Measurements from ENCODE around the gene TBC1D13.
"Not testable (repeated sequence)": the region's sequence is repeated elsewhere in the genome, so short reads cannot be mapped to it uniquely, and the experiment has no call there.

TBC1D13 gene

GRCh38 chr9:128786681-128787601, at the start of gene TBC1D13:
Gene TBC1D13, plus strand, starts transcription at chr9:128787253. Its CDS starts 101 bp downstream, at chr9:128787354.
- DNase-seq, result peak; percentile 72 to 88 (median 77)

GRCh38 chr9:128742401-128742800, 44.7 kb upstream of the TBC1D13 start:
- DNase-seq, result no peak

- DNase-seq, result no peak
Observed at GRCh38 chr9:128743421-128743820, 43.6 kb upstream of the TBC1D13 start.

- no peak for DNase-seq
Observed at GRCh38 chr9:128747241-128747640, 39.8 kb upstream of the TBC1D13 start.

- no peak for DNase-seq
Observed at GRCh38 chr9:128750926-128751595, 36.0 kb upstream of the TBC1D13 start.

- no peak for DNase-seq
Observed at GRCh38 chr9:128753627-128754026, 33.4 kb upstream of the TBC1D13 start.

GRCh38 chr9:128757602-128758001, 29.5 kb upstream of the TBC1D13 start:
- no peak for DNase-seq

GRCh38 chr9:128762671-128763449, 24.2 kb upstream of the TBC1D13 start:
- DNase-seq, result no peak

- DNase-seq, result no peak
Observed at GRCh38 chr9:128764361-128764760, 22.7 kb upstream of the TBC1D13 start.

GRCh38 chr9:128765499-128765898, 21.6 kb upstream of the TBC1D13 start:
- DNase-seq, result no peak

GRCh38 chr9:128768606-128769005, 18.4 kb upstream of the TBC1D13 start:
- no peak for DNase-seq

- DNase-seq, result no peak
Observed at GRCh38 chr9:128770286-128771030, 16.6 kb upstream of the TBC1D13 start.

GRCh38 chr9:128771094-128771721, 15.8 kb upstream of the TBC1D13 start:
- DNase-seq, result no peak

GRCh38 chr9:128771745-128772519, 15.1 kb upstream of the TBC1D13 start, which contains the start of gene ZER1:
Gene ZER1, minus strand, starts transcription at chr9:128771927. Its CDS starts 16,362 bp downstream, at chr9:128755565.
- peak; percentile 80 to 94 (median 90) for DNase-seq

GRCh38 chr9:128773049-128773448, 14.0 kb upstream of the TBC1D13 start:
- no peak for DNase-seq

GRCh38 chr9:128774804-128775203, 12.2 kb upstream of the TBC1D13 start:
- DNase-seq, result no peak

- not testable (repeated sequence) for DNase-seq
Observed at GRCh38 chr9:128780093-128780492, 7.0 kb upstream of the TBC1D13 start.

GRCh38 chr9:128781187-128782070, 5.6 kb upstream of the TBC1D13 start:
- no peak for DNase-seq

- DNase-seq, result no peak
Observed at GRCh38 chr9:128782669-128783068, 4.4 kb upstream of the TBC1D13 start.

- DNase-seq, result no peak
Observed at GRCh38 chr9:128785427-128785826, 1.6 kb upstream of the TBC1D13 start.
